ENCODE results near the gene IRAK1. TPM values are rescaled to one million over a fixed set of nuclear protein-coding genes. Genes with fewer than 3 reads are reported as not detected.

IRAK1 gene
- total RNA-seq, 1 experiment from 2014 or later = 432 TPM

DNA sequence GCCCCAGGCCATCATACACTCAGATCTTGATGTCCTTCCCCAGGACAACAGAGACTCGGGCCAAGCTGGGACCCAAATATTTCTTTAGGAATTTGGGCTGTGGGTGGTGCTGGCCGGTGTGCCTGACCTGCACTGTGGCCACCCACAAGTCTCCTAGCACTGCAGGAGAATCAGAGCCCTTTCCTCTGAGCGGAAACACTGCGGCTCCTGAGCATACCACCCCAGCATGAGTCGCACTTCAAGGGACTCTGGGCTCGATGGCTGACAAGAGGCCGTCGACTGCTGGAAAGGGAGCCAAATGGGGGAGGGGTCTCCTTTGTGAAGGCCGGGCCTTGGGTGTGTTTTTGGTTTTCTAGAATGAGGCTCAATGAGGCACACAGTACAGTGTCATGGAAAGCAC lies 13.0 kb upstream of the IRAK1 start:
- H3K4me1 ChIP-seq (ENCODE audit: control insufficient read depth, insufficient read depth, low read length) = no peaks in the 10 kb centered on the region
- no peak overlapping the region for H3K27ac ChIP-seq (ENCODE audit: low read length)
- in situ Hi-C loops (cut with HindIII; ENCODE audit: low pct_unique_long_range_greater_than_20kb, low sequenced_read_pairs) = no loop called here
- no peak overlapping the region for H3K4me3 ChIP-seq (ENCODE audit: low read depth in 2 of 2, low read length in 2 of 2)
- ChIA-PET CTCF (no interaction called here), POLR2A (no interaction called here)
- H3K36me3 ChIP-seq (ENCODE audit: control insufficient read depth, insufficient read depth, low read length) = no peaks in the 10 kb centered on the region; the same call in 1 of the 2 replicates
- ATAC-seq (no peak), DNase-seq (ENCODE audit: low read depth, low spot score) (no peak)
- no peaks in the 10 kb centered on the region for H3K9me3 ChIP-seq (ENCODE audit: control insufficient read depth, insufficient read depth, low read depth, low read length)
- no peak for TF ChIP-seq TCF7L2 (IDR thresholded peaks at IDR 0.05; ENCODE audit: low read depth, low read length)
- TF ChIP-seq POLR2AphosphoS5 (IDR thresholded peaks at IDR 0.05; ENCODE audit: low read depth, low read length) = no peak
- TF ChIP-seq SIN3A (IDR thresholded peaks at IDR 0.05; ENCODE audit: borderline replicate concordance, insufficient read depth, low read depth, low read length) = no peak
- H3K27me3 ChIP-seq (ENCODE audit: control insufficient read depth, insufficient read depth, low read length) = no peaks in the 10 kb centered on the region
- no TSS peak for BruUV-seq (replicated peaks)
- intact Hi-C loops (cut with micrococcal nuclease; ENCODE audit: unreplicated experiment) = no loop called here

DNA sequence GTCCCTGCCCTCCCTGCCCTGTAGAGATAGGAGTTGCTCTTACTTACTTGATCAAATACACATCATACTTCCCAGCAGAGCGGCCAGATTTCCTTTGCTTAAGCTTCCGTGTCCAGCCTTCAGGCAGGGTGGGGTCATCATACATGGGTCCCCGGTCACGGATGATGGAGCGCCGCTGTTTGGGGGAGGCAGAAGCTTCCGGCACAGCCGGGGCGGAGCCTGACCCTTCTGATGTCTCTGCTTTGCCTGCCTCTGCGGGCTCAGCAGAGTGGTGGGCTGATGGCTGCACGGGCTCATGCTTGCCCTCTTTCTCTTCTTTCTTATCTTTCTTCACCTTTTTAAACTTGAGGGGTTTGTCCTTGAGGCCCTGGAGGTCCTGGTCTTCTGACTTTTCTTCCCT lies 12.5 kb upstream of the IRAK1 start:
- intact Hi-C loops (cut with micrococcal nuclease; ENCODE audit: unreplicated experiment) (no loop called here), in situ Hi-C loops (cut with HindIII; ENCODE audit: low pct_unique_long_range_greater_than_20kb, low sequenced_read_pairs) (no loop called here)
- Histone ChIP-seq H3K9me3 (ENCODE audit: control insufficient read depth, insufficient read depth, low read depth, low read length) (no peaks in the 10 kb centered on the region), H3K27ac (ENCODE audit: low read length) (no peak overlapping the region), H3K36me3 (ENCODE audit: control insufficient read depth, insufficient read depth, low read length) (no peaks in the 10 kb centered on the region; the same call in 1 of the 2 replicates), H3K4me3 (ENCODE audit: low read depth in 2 of 2, low read length in 2 of 2) (no peak overlapping the region), H3K27me3 (ENCODE audit: control insufficient read depth, insufficient read depth, low read length) (no peaks in the 10 kb centered on the region), H3K4me1 (ENCODE audit: control insufficient read depth, insufficient read depth, low read length) (no peaks in the 10 kb centered on the region)
- no peak for ATAC-seq
- no peak for DNase-seq (ENCODE audit: low read depth, low spot score)
- CTCF ChIA-PET = no interaction called here
- TF ChIP-seq POLR2AphosphoS5 (IDR thresholded peaks at IDR 0.05; ENCODE audit: low read depth, low read length) (no peak), CTCF (IDR thresholded peaks at IDR 0.05) (no peak), SIN3A (IDR thresholded peaks at IDR 0.05; ENCODE audit: borderline replicate concordance, insufficient read depth, low read depth, low read length) (no peak), TCF7L2 (IDR thresholded peaks at IDR 0.05; ENCODE audit: low read depth, low read length) (no peak)
- TF ChIP-seq, protein P1, sequence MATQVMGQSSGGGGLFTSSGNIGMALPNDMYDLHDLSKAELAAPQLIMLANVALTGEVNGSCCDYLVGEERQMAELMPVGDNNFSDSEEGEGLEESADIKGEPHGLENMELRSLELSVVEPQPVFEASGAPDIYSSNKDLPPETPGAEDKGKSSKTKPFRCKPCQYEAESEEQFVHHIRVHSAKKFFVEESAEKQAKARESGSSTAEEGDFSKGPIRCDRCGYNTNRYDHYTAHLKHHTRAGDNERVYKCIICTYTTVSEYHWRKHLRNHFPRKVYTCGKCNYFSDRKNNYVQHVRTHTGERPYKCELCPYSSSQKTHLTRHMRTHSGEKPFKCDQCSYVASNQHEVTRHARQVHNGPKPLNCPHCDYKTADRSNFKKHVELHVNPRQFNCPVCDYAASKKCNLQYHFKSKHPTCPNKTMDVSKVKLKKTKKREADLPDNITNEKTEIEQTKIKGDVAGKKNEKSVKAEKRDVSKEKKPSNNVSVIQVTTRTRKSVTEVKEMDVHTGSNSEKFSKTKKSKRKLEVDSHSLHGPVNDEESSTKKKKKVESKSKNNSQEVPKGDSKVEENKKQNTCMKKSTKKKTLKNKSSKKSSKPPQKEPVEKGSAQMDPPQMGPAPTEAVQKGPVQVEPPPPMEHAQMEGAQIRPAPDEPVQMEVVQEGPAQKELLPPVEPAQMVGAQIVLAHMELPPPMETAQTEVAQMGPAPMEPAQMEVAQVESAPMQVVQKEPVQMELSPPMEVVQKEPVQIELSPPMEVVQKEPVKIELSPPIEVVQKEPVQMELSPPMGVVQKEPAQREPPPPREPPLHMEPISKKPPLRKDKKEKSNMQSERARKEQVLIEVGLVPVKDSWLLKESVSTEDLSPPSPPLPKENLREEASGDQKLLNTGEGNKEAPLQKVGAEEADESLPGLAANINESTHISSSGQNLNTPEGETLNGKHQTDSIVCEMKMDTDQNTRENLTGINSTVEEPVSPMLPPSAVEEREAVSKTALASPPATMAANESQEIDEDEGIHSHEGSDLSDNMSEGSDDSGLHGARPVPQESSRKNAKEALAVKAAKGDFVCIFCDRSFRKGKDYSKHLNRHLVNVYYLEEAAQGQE (IDR thresholded peaks at IDR 0.05; ENCODE audit: insufficient read depth in 1 of 2, low read depth in 2 of 2, low read length in 1 of 2) = no peak
- no TSS peak for BruUV-seq (replicated peaks)
- POLR2A ChIA-PET = no interaction called here

DNA sequence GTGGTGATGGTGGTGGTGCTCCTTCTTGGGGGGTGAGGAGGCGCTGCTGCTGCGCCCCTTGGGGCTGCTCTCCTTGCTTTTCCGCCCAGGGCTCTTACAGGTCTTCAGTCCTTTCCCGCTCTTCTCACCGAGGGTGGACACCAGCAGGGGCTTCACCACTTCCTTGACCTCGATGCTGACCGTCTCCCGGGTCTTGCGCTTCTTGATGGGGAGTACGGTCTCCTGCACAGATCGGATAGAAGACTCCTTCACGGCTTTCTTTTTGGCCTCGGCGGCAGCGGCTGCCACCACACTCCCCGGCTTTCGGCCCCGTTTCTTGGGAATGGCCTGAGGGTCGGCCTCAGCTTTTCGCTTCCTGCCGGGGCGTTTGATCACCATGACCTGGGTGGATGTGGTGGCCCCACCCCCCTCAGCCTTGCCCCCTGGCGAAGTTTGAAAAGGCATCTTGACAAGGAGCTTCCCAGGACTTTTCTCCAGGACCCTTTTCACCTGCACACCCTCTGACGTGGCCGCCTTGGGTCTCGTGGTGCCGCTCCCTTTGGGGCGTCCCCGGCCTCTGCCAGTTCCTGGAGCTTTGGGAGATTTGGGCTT lies 11.1 kb upstream of the IRAK1 start:
- no peak for ATAC-seq
- TF ChIP-seq, protein P1 (IDR thresholded peaks at IDR 0.05; ENCODE audit: insufficient read depth in 1 of 2, low read depth in 2 of 2, low read length in 1 of 2) = no peak
- TF ChIP-seq CTCF (IDR thresholded peaks at IDR 0.05) (no peak), SIN3A (IDR thresholded peaks at IDR 0.05; ENCODE audit: borderline replicate concordance, insufficient read depth, low read depth, low read length) (no peak), TCF7L2 (IDR thresholded peaks at IDR 0.05; ENCODE audit: low read depth, low read length) (no peak), POLR2AphosphoS5 (IDR thresholded peaks at IDR 0.05; ENCODE audit: low read depth, low read length) (no peak)
- no peak for DNase-seq (ENCODE audit: low read depth, low spot score)
- CTCF ChIA-PET = no interaction called here
- Histone ChIP-seq H3K4me3 (ENCODE audit: low read depth in 2 of 2, low read length in 2 of 2) (no peak overlapping the region), H3K36me3 (ENCODE audit: control insufficient read depth, insufficient read depth, low read length) (no peaks in the 10 kb centered on the region; the same call in 1 of the 2 replicates), H3K27ac (ENCODE audit: low read length) (no peak overlapping the region), H3K9me3 (ENCODE audit: control insufficient read depth, insufficient read depth, low read depth, low read length) (no peaks in the 10 kb centered on the region), H3K27me3 (ENCODE audit: control insufficient read depth, insufficient read depth, low read length) (no peaks in the 10 kb centered on the region), H3K4me1 (ENCODE audit: control insufficient read depth, insufficient read depth, low read length) (no peaks in the 10 kb centered on the region)
- intact Hi-C loops (cut with micrococcal nuclease; ENCODE audit: unreplicated experiment) = no loop called here
- TSS peak; percentile 53 for BruUV-seq (replicated peaks)
- POLR2A ChIA-PET = interaction anchor here (0.6 kb wide), 1 partner anchor 13 kb away, joined by 4 read pairs; no protein-coding TSS in a partner anchor
- in situ Hi-C loops (cut with HindIII; ENCODE audit: low pct_unique_long_range_greater_than_20kb, low sequenced_read_pairs) = no loop called here

Data from Panc1 (cell line).